Tibial nerve (tissue), 4 donors: ENCODE data around the gene DYNC2I2.

ENCODE experiments used
- CTCF ChIP-seq, 5 experiments: fragments of 200-600 bp in 3 of 5; fragments of 450-650 bp in 2 of 5; sonication (generic) in 3 of 5; IDR thresholded peaks; one replicate each; pipeline ENCODE4 v1.5.1; 2016 to 2019; ENCODE audit warnings: antibody characterized with exemption in 5 of 5, mild to moderate bottlenecking in 3 of 5, moderate library complexity in 2 of 5
- EP300 ChIP-seq, 2 donors: sonication (generic); formaldehyde crosslinking; IDR thresholded peaks; one replicate each; pipeline ENCODE4 v1.6.1; 2017; ENCODE audit warnings: antibody characterized with exemption in 2 of 2, mild to moderate bottlenecking in 1 of 2
- POLR2A ChIP-seq, 2 donors: fragments of 450-650 bp; IDR thresholded peaks; one replicate each; pipeline ENCODE4 v1.6.1; 2017; ENCODE audit warnings: antibody characterized with exemption in 2 of 2, mild to moderate bottlenecking in 2 of 2, moderate library complexity in 2 of 2

GRCh38 chr9:128626181-128626580 lies 30.5 kb downstream of the DYNC2I2 start:
- TF ChIP-seq CTCF (IDR thresholded peaks at IDR 0.05) (no peak), POLR2A (IDR thresholded peaks at IDR 0.05) (no peak), EP300 (IDR thresholded peaks at IDR 0.05) (no peak)
